Measurements from ENCODE around the gene C8G. TPM values are rescaled to one million over a fixed set of nuclear protein-coding genes. Genes with fewer than 3 reads are reported as not detected.

Gene C8G
- total RNA-seq, 1 experiment from 2014 or later, result 0.77 TPM

DNA sequence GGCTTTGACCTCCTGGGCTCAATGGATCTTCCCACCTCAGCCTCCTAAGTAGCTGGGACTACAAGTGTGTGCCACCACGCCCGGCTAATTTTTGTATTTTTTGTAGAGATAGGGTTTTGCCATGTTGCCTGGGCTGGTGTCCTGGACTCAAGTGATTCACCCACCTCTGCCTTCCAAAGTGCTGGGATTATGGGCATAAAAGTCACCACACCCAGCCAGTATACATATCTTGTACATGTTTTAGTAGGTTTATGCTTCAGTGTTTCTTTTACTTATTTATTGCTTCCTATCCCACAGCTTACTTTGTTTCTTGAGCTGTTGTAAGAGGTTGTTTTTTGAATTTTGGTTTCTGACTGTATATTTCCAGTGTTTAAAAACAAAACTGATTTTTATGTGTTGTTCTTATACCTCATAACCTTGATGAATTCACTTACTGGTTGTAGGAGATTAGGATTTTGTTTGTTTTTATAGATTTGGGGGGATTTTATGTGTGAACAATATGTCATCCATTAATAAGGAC, 13.4 kb upstream of the C8G start:
- Histone ChIP-seq H3K9me2 (replicated peaks; ENCODE audit: low read length) (no peaks in the 10 kb centered on the region), H4K20me1 (ENCODE audit: low read length) (no peaks in the 10 kb centered on the region), H2AFZ (ENCODE audit: low read length) (no peak overlapping the region), H3K4me1 (ENCODE audit: insufficient read depth, low read length) (no peaks in the 10 kb centered on the region), H3F3A (ENCODE audit: low read length, unreplicated experiment) (no peaks in the 10 kb centered on the region), H3K27ac (ENCODE audit: low read length) (no peak overlapping the region), H3K4me3 (ENCODE audit: low read length) (no peak overlapping the region), H3K27me3 (ENCODE audit: low read length) (no peaks in the 10 kb centered on the region), H3K79me2 (ENCODE audit: low read length) (no peaks in the 10 kb centered on the region), H3K36me3 (ENCODE audit: low read depth, low read length) (peaks cover 10% of the 10 kb centered on the region; the same call in 1 of the 2 replicates), H3K9me3 (ENCODE audit: low read length) (no peaks in the 10 kb centered on the region), H3K9ac (ENCODE audit: low read length) (no peak overlapping the region), H3K4me2 (ENCODE audit: low read length) (no peak overlapping the region)
- BruUV-seq (replicated peaks), result no TSS peak
- ATAC-seq (no peak), DNase-seq (no peak)
- POLR2A ChIA-PET (ENCODE audit: unreplicated experiment), result no interaction called here
- CTCF ChIA-PET, result no interaction called here
- intact Hi-C loops (cut with micrococcal nuclease), result no loop called here
- TF ChIP-seq, protein P1, sequence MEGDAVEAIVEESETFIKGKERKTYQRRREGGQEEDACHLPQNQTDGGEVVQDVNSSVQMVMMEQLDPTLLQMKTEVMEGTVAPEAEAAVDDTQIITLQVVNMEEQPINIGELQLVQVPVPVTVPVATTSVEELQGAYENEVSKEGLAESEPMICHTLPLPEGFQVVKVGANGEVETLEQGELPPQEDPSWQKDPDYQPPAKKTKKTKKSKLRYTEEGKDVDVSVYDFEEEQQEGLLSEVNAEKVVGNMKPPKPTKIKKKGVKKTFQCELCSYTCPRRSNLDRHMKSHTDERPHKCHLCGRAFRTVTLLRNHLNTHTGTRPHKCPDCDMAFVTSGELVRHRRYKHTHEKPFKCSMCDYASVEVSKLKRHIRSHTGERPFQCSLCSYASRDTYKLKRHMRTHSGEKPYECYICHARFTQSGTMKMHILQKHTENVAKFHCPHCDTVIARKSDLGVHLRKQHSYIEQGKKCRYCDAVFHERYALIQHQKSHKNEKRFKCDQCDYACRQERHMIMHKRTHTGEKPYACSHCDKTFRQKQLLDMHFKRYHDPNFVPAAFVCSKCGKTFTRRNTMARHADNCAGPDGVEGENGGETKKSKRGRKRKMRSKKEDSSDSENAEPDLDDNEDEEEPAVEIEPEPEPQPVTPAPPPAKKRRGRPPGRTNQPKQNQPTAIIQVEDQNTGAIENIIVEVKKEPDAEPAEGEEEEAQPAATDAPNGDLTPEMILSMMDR (conservative IDR thresholded peaks at IDR 0.05; ENCODE audit: low read depth, low read length), result no peak
- TF ChIP-seq EZH2phosphoT487 (IDR thresholded peaks at IDR 0.05; ENCODE audit: borderline replicate concordance, low read length), result no peak
- TF ChIP-seq EZH2 (IDR thresholded peaks at IDR 0.05; ENCODE audit: low read length, unreplicated experiment), result no peak

- ChIA-PET CTCF (no interaction called here), POLR2A (ENCODE audit: unreplicated experiment) (interaction anchor here (0.8 kb wide), 1 partner anchor 78 kb away, joined by 3 read pairs; no protein-coding TSS in a partner anchor)
- Histone ChIP-seq H3K4me1 (ENCODE audit: insufficient read depth, low read length) (no peaks in the 10 kb centered on the region), H3K4me3 (ENCODE audit: low read length) (no peak overlapping the region), H3K9ac (ENCODE audit: low read length) (no peak overlapping the region), H3K27me3 (ENCODE audit: low read length) (no peaks in the 10 kb centered on the region), H2AFZ (ENCODE audit: low read length) (no peak overlapping the region), H3K36me3 (ENCODE audit: low read depth, low read length) (peaks cover 10% of the 10 kb centered on the region; the same call in 1 of the 2 replicates), H3F3A (ENCODE audit: low read length, unreplicated experiment) (no peaks in the 10 kb centered on the region), H4K20me1 (ENCODE audit: low read length) (no peaks in the 10 kb centered on the region), H3K79me2 (ENCODE audit: low read length) (no peaks in the 10 kb centered on the region), H3K9me3 (ENCODE audit: low read length) (no peaks in the 10 kb centered on the region), H3K27ac (ENCODE audit: low read length) (no peak overlapping the region), H3K9me2 (replicated peaks; ENCODE audit: low read length) (no peaks in the 10 kb centered on the region), H3K4me2 (ENCODE audit: low read length) (no peak overlapping the region)
- DNase-seq (no peak), ATAC-seq (no peak)
- intact Hi-C loops (cut with micrococcal nuclease), result no loop called here
- TF ChIP-seq, protein P1 (conservative IDR thresholded peaks at IDR 0.05; ENCODE audit: low read depth, low read length), result no peak
- TF ChIP-seq EZH2phosphoT487 (IDR thresholded peaks at IDR 0.05; ENCODE audit: borderline replicate concordance, low read length) (no peak), EZH2 (IDR thresholded peaks at IDR 0.05; ENCODE audit: low read length, unreplicated experiment) (no peak)
- BruUV-seq (replicated peaks), result no TSS peak
Measured at GRCh38 chr9:136934277-136934676, 10.8 kb upstream of the C8G start.

- intact Hi-C loops (cut with micrococcal nuclease), result no loop called here
- BruUV-seq (replicated peaks), result no TSS peak
- H3K27me3 ChIP-seq (ENCODE audit: low read length), result no peaks in the 10 kb centered on the region
- H3K9me3 ChIP-seq (ENCODE audit: low read length), result no peaks in the 10 kb centered on the region
- H4K20me1 ChIP-seq (ENCODE audit: low read length), result no peaks in the 10 kb centered on the region
- no peak overlapping the region for H2AFZ ChIP-seq (ENCODE audit: low read length)
- ATAC-seq, result no peak
- H3F3A ChIP-seq (ENCODE audit: low read length, unreplicated experiment), result no peaks in the 10 kb centered on the region
- H3K9me2 ChIP-seq (replicated peaks; ENCODE audit: low read length), result no peaks in the 10 kb centered on the region
- no peak for DNase-seq
- POLR2A ChIA-PET (ENCODE audit: unreplicated experiment), result no interaction called here
- TF ChIP-seq, protein P1 (conservative IDR thresholded peaks at IDR 0.05; ENCODE audit: low read depth, low read length), result no peak
- TF ChIP-seq EZH2phosphoT487 (IDR thresholded peaks at IDR 0.05; ENCODE audit: borderline replicate concordance, low read length) (no peak), EZH2 (IDR thresholded peaks at IDR 0.05; ENCODE audit: low read length, unreplicated experiment) (no peak)
- no peaks in the 10 kb centered on the region for H3K79me2 ChIP-seq (ENCODE audit: low read length)
- H3K36me3 ChIP-seq (ENCODE audit: low read depth, low read length), result peaks cover 4% of the 10 kb centered on the region; the same call in 1 of the 2 replicates
- CTCF ChIA-PET, result no interaction called here
- H3K4me1 ChIP-seq (ENCODE audit: insufficient read depth, low read length), result no peaks in the 10 kb centered on the region
- H3K9ac ChIP-seq (ENCODE audit: low read length), result no peak overlapping the region
- no peak overlapping the region for H3K4me3 ChIP-seq (ENCODE audit: low read length)
- no peak overlapping the region for H3K27ac ChIP-seq (ENCODE audit: low read length)
- no peak overlapping the region for H3K4me2 ChIP-seq (ENCODE audit: low read length)
Measured at GRCh38 chr9:136935651-136936050, 9.4 kb upstream of the C8G start.

Data from PC-3 (cell line).